UCSD-AML1 (cell line): ENCODE measurements around the gene HTR1E.
"Not testable (repeated sequence)": the region's sequence is repeated elsewhere in the genome, so short reads cannot be mapped to it uniquely, and the experiment has no call there.

Experiments
- DNase-seq: peaks from one replicate; lab custom pipeline; 2025; ENCODE audit not compliant: unreplicated experiment; lab: John Stamatoyannopoulos, UW

The HTR1E gene, protein sequence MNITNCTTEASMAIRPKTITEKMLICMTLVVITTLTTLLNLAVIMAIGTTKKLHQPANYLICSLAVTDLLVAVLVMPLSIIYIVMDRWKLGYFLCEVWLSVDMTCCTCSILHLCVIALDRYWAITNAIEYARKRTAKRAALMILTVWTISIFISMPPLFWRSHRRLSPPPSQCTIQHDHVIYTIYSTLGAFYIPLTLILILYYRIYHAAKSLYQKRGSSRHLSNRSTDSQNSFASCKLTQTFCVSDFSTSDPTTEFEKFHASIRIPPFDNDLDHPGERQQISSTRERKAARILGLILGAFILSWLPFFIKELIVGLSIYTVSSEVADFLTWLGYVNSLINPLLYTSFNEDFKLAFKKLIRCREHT

DNA sequence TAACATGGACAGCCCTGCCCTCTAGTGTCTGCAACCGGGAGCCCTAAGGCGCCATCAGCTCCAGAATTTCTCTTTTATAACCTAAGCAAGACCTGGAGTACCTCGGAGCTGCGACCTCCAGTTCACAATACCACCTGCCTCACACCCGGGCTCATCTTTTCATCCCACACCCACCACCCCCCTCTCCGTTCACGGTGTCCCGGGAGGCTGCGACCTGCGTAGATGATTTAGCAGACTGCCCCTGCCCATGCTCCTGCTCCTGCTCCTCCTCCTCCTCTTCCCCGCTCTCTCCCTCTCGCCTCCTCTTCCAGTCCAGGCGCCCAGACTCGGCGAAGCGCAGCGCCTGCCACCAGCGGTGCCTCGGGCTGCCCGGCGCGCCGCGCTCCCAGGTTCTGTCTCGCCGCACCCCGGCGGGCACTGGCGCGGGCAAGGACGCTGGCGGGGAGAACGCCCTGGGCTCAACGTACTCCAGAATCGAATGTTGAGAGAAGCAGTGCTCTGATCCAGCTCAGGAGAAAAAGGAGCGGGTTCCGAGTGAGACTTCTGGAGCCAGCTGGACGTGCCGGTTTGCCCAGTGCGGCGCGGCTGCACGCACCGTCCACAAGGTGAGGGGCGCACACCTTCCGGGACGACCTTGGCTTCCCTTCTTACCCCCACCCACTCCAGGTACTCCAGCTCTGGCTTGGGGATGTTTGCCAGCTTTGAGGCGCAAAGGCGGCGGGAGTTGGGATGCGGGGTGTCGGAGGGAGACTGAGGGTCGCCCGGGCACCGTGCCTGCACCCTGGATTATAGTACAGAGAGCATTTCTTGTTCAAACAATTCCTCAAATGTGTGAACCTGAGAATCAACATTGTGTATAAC lies at the start of gene HTR1E:
Gene HTR1E (plus strand): TSS at position 310 of the 861 bp plus-strand sequence. CDS start 77,807 bp downstream, outside the sequence.
- DNase-seq = no peak

DNA sequence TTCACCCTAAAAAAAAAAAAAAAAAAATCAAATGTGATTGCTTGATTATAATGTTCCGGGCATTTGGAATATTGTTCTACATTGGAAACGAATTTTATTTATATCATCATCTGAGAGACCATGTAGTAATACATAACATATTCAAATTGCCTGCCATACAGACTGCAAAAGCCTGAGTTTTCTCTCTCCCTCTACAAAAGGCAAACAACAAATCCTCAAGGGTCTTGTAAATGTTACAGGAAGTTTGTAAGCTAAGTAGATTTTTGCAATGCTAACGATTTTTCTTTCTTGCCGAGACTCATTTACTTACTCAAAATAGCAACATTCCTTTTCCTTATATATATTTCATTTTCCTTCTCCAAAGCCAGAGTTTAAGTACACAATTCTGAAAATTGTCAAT lies 49.0 kb upstream of the HTR1E start:
- no peak for DNase-seq

DNA sequence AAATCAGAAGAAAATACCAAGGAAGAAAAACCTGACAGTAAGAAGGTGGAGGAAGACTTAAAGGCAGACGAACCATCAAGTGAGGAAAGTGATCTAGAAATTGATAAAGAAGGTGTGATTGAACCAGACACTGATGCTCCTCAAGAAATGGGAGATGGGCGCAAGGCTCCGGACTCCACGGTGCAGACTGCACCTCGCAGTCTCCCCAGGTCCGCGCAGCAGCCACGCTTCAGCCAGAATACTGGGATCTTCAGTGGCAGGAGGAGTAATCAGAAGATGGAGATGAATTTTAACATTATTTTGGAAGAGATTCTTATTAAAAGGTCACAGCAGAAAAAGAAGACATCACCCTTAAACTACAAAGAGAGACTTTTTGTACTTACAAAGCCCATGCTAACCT lies 40.1 kb upstream of the HTR1E start:
- DNase-seq = not testable (repeated sequence)

DNA sequence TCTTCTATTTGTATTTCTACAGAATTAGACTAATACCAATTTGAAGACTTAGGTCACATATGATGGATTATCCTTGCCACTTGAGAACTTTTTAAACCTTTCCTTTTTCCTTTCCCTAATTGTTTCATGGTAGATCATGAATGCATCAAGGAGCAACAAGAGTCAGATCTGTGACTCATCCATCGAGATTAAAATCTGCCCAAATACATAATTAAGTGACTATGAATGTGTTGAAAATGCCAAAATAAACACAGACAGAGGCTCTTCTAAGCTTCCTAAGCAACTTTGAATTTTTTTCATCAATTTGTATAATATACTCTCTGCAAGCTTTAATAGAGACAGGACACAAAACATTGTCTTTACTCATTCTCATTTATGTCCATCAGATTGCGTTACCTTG lies 23.5 kb upstream of the HTR1E start:
- no peak for DNase-seq

DNA sequence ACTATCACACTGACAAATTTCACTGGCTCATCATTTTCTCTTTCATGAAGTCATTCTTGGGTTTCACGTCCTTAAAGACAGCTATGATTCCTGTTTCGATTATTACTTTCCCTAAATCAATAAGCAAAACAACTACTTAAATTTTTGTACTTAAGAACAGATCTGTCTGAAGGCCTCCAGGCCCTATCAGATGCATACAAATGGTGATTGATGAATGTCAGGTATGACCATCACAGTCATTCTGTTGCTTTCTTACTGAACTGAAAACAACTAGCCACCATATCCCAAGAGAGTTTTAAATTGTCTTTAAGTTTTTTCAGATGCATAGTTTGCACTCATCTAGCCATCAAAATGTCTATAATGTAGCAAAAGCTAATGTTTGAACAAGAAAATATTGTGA lies 20.9 kb upstream of the HTR1E start:
- DNase-seq = no peak

DNA sequence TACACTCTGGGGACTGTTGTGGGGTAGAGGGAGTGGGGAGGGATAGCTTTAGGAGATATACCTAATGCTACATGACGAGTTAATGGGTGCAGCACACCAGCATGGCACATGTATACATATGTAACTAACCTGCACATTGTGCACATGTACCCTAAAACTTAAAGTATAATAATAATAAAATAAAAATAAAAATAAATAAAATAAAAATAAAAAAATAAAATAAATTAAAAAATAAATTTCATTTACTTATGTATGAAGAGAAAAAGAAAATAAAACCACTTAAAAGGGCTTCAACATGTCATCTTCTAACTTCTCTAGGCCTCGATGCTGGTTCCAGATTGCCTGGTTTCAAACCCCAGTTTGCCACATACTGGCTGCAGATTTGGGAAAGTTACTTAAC lies 10.2 kb upstream of the HTR1E start:
- not testable (repeated sequence) for DNase-seq

DNA sequence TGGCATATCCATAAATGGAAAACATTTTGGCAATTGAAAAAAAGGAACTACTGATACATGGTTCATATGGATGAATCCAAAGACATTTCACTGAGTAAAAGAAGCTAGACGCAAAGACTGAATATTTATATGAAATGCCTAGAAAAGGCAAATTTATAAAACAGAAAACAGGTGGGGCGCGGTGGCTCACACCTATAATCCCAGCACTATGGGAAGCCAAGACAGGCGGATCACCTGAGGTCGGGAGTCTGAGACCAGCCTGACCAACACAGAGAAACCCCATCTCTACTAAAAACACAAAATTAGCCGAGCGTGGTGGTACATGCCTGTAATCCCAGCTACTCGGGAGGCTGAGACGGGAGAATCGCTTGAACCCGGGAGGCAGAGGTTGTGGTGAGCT lies 9.5 kb upstream of the HTR1E start:
- not testable (repeated sequence) for DNase-seq

DNA sequence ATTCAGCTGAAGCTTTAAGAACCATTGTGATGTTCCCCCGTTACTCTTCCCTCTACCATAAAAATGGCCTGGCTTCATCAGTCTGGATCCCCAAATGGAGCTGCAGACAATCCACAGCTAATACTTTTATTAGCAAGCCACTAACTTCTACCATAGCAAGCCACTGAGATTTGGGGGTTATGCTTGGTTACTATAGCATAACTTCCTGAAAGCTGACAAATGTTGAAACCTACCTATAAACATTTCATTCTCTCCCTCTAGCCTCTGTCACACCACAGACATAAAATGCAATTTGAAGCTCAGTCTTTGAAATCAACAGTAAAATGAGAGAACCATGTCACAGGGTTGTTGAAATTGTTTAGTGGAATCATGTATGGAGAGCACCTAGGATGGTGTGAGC lies 3.0 kb upstream of the HTR1E start:
- DNase-seq = no peak

DNA sequence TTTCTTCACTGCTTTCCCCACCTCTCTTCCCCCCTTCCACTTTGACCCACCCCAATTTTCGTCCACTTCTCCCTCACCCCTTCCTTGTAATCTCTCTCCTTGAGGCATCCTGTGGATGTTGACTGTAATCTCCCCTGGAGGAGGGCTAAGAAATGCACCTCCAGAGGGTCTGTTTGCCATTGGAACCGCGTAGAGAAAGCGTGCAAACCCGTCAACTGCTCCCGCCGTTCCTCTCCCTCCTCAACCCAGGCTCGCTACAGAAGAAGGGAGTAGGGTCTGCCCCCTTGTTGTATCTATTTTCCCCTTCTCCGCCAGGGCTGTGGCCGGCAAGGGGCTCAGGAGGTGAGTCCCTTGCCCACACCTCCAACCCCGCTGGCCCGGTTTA lies 502 bp upstream of the HTR1E start:
- DNase-seq = peak; percentile 9

DNA sequence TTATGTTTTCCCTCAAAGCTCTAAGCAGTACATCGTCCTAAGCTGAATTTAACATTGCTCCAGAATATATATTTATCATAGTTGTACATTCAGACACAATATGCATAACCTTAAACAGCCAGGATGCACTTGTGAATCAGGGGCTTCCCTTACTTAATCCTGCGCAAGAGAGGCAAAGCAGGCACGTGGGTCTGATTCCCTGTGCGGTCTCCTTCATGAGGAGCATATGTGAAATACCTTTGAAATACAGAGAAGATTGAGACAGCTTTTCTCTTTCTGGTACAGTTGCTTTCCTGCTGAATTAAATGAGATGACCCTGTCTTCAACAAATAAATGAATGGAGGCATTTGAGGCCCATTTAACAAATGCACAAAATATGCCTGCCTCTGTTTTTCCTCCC lies 1.5 kb downstream of the HTR1E start:
- no peak for DNase-seq

DNA sequence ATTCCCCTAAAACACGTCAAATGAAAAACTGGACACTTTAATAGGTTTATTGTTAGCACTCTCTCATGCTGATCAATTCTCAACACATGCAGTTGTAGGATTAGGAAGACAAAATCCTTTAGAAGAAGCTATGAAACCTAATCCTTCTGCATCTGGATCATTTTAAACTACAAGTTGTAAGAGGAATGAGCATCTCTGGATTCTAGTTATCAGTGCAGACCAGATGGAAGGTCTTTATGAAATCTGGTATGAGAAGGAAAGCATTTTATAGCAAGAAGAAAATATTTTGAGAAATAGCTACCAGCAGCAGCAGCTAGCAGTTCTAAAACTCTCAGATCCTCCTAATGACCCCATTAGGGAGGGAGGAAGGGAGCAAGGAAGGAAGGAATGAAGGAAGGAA lies 4.1 kb downstream of the HTR1E start:
- no peak for DNase-seq

DNA sequence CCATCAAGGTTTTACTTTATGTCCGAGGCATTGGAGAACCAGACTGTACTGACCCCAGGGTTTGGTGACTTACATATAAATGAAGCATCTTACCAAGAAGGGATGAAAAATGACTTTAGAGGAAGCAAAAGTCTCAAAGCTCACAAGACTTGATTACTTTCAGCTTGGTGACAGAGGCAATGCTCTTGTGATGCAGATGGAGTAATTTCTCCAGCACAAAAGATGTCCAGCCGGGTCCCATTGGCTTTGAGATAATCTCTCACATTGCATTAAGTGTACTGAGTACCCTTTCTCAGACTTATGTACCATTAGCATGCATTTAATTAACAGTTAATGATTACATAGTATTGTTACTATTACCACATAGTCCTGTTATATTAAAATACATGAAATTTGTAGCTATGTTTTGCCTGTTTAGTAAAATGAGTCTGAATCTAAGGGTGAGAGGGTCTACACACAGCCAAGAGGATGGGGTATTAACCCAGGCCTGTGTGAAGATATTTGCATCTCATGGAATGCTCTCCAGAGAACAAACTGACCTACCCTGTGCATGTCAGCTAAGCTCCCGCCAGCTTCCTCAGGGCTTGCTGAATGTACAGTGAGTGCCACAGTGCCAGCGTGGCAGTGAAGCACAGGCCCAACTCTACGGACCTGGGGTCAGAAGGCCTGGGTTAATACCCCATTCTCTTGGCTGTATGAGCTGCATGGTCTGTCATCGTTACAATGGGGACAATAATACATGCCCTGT lies 5.6 kb downstream of the HTR1E start:
- DNase-seq = no peak

DNA sequence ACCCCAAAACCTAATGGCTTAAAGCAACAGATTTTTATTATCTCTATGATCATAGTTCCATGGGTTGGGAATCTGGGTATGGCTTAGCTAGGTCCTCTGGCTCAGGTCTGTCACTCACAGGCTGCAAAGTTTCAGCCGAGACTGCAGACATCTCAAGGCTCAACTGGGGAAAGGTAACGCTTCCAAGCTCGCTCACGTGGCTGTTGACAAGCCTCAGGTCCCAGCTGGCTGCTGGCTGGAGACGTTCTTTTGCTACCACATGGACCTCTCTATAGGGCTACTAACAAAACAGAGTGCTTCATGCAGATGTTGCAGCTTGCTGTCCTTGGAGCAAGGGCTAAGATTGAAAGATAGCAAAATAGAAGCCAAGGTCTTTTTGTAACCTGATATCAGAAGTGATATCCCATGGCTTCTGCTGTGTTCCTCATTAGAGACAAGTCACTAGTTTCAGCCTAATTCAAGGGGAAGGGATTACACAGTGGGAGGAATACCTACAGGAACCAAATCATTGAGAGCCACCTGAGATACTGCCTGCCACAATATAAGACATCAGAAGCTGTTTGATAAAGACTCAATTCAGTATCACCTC lies 6.6 kb downstream of the HTR1E start:
- DNase-seq = no peak

DNA sequence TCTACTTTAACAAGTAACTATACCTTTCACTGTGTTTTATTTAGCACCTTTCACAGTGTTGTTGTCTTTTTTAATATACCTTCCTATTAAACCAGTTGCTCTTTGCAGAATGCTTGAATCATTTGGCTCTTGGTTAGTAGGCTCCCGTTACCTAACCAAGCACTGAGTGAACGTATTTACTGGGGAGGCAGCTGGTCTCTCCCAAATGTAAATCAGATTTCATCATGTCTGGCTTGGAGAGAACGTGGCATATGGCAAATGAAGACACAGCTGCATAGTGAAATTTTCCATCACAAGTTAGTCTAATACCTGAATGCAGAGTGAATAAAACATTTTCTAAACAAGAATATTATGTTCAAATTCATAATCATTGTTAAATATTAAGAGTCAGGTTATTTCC lies 12.4 kb downstream of the HTR1E start:
- DNase-seq = no peak

DNA sequence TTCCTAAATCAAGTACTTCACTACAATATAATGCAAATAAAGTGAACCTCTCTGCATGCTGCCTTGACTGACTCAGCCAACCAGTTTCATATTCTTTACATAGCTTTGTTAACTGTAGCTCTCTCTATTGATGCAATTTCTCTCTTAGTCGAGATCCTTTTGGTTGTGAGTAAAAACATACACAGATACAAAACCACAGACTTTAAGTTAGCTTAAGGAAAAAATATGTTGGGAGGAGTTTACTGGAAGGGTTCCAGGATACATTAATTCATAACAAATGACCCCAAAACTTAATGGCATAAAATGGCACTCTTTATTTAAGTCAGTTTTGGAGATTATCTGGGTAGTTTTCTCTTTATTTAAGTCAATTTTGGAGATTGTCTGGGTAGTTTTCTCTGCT lies 15.7 kb downstream of the HTR1E start:
- no peak for DNase-seq

DNA sequence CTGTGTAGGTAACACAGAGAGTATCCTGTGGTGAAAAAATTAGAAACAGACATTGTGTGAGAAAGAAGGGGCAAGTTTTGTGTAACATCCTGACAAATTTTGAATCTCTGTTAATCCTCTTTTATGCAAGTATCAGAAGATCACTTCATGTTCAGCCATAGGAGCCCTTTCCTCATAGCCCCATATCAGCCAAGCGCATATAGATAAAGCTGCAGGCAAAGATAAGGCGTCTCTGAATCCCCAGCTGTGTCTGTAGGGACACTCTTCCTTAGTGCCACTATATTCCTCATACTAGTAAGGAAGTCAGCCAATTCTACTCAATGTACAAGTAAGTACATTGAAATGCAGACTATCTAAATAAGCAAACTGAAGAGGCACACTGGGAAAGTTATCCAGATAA lies 22.3 kb downstream of the HTR1E start:
- no peak for DNase-seq

DNA sequence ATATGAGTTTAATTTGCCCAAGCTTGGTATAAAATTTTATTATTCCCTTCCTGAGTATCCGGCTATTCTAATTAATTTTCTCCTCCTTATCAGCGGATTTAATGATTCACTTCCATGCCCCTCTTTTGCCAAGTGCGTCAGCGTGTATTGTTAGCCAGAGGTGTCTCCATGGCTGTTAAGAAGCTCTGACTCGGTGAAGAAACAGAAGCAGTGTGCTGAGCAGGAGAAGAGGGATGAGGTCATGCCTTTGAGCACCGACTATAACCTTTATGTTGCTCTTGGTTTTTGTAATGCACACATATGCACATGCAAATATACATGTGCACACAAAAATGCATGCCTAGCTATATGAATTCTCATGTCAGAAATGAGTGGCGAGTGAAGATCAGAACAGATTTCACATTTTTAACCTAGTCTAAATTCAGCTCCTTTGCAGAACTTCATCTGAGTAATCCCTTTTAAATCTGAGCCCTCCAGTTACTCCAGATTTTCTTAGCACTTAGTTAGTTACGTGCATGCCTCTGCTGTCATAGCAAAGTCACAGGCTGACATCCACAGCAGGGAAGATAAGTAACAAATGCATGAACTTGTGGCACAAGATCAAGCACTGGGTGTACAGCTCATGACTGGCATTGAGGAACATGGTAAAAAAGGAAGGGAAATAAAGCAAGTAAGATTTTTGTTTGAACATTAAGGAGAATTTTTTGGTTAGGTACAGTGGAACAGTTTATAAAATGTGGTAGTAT lies 24.3 kb downstream of the HTR1E start:
- no peak for DNase-seq

DNA sequence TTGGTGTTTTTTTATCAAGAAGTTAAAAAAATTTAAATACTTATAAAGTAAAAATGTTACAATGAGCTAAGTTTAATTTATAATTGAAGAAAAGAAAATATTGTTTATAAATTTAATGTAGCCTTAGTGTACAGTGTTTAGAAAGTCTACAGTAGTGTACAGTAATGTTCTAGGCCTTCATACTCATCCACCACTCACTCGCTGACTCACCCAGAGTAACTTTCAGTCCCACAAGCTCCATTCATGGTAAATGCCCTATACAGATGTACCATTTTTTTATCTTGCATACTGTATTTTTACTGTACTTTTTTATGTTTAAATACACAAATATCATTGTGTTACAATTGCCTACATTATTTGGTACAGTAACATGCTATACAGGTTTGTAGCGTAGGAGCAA lies 26.0 kb downstream of the HTR1E start:
- no peak for DNase-seq

DNA sequence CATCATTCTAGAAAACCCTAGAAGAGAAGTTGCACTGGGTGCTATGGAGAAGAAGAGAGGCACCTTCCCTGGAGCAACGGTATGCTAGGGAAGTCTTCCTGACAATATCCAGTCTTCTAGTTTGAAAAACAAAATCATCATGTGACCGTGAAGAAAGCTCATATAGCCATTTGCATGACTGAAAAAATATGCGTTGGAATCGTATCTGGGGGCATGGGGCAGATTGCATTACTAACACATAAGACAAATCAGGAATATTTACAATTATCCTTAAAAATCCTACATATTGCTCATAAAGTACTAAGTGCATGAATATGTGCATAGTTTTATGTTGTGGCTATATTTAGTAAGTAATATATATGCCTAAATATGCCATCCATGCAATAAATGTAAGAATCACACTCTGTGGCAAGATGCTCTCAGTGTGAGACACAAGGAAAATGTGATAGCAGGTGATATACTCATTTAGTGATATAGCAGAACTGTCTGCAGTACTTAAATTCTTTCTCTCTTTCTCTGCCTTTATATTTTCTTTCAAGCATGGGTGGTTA lies 26.8 kb downstream of the HTR1E start:
- DNase-seq = no peak

DNA sequence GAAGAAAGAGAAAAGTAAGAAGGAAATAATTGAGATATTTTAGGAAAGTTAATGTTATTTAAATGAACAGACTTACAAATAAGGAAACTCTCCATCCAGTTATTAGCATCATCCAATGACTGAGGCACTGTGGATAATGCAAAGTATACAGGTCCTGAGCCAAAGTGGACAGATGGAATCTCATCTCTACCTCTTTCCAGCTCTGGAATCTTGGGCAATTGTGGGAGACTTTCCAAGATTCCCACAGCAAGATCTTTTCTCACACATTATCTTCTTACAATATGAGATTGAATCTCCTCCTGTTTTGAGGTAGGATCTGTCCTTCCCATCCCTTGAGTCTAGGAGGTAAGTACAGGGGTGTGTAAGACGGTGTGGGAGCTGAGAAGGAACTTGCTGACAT lies 28.9 kb downstream of the HTR1E start:
- no peak for DNase-seq
